Measurements from ENCODE around the gene CCDC124.
"Not testable (repeated sequence)": the region's sequence is repeated elsewhere in the genome, so short reads cannot be mapped to it uniquely, and the experiment has no call there.

CCDC124 gene

DNA sequence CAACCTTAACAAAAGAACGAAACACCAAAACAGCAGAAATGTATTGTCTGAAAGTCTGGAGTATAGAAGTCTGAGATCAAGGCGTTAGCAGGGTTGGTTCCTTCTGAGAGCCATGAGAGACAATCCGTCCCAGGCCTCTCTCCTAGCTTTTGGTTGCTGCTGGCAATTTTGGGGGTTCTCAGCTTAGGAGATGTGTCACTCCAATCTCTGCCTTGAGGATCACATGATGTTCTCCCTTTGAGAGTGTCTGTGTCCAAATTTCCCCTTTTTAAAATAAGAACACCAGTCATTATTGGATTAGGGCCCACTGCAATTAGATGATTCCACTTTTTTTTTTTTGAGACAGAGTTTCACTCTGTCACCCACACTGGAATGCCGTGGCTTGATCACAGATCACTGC is 44.2 kb downstream of the CCDC124 start:
- no peak for DNase-seq
- Histone ChIP-seq H3K27me3 (peaks cover 0 to 30% of the 10 kb centered on the region in 2 donors), H3K4me3 (no peak overlapping the region), H3K9me3 (no peaks in the 10 kb centered on the region), H3K27ac (no peak overlapping the region), H3K4me1 (no peaks in the 10 kb centered on the region), H3K36me3 (no peaks in the 10 kb centered on the region)
- intact Hi-C loops (cut with DNase I; ENCODE audit: low total_unique reads): no loop called here
- TF ChIP-seq, protein P1, sequence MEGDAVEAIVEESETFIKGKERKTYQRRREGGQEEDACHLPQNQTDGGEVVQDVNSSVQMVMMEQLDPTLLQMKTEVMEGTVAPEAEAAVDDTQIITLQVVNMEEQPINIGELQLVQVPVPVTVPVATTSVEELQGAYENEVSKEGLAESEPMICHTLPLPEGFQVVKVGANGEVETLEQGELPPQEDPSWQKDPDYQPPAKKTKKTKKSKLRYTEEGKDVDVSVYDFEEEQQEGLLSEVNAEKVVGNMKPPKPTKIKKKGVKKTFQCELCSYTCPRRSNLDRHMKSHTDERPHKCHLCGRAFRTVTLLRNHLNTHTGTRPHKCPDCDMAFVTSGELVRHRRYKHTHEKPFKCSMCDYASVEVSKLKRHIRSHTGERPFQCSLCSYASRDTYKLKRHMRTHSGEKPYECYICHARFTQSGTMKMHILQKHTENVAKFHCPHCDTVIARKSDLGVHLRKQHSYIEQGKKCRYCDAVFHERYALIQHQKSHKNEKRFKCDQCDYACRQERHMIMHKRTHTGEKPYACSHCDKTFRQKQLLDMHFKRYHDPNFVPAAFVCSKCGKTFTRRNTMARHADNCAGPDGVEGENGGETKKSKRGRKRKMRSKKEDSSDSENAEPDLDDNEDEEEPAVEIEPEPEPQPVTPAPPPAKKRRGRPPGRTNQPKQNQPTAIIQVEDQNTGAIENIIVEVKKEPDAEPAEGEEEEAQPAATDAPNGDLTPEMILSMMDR (IDR thresholded peaks at IDR 0.05): no peak

GRCh38 chr19:17977488-17977887 is 44.7 kb downstream of the CCDC124 start:
- no peak for DNase-seq
- no peak overlapping the region for H3K4me3 ChIP-seq
- intact Hi-C loops (cut with DNase I; ENCODE audit: low total_unique reads): no loop called here

GRCh38 chr19:17981611-17982010 is 48.8 kb downstream of the CCDC124 start:
- Histone ChIP-seq H3K4me3 (no peak overlapping the region), H3K4me1 (no peaks in the 10 kb centered on the region), H3K27me3 (peaks cover 0 to 43% of the 10 kb centered on the region in 2 donors), H3K27ac (no peak overlapping the region), H3K9me3 (no peaks in the 10 kb centered on the region), H3K36me3 (no peaks in the 10 kb centered on the region)
- TF ChIP-seq, protein P1 (IDR thresholded peaks at IDR 0.05): no peak
- DNase-seq: no peak
- intact Hi-C loops (cut with DNase I; ENCODE audit: low total_unique reads): loop anchor here (10.0 kb wide), 1 partner anchor 387 kb away; no protein-coding TSS in a partner anchor

More at GRCh38 chr19:17977488-17977887, 44.7 kb downstream of the CCDC124 start:
- Histone ChIP-seq H3K36me3 (no peaks in the 10 kb centered on the region), H3K4me1 (no peaks in the 10 kb centered on the region), H3K27me3 (peaks cover 0 to 31% of the 10 kb centered on the region in 2 donors), H3K9me3 (no peaks in the 10 kb centered on the region), H3K27ac (no peak overlapping the region)
- TF ChIP-seq, protein P1 (IDR thresholded peaks at IDR 0.05): no peak

DNA sequence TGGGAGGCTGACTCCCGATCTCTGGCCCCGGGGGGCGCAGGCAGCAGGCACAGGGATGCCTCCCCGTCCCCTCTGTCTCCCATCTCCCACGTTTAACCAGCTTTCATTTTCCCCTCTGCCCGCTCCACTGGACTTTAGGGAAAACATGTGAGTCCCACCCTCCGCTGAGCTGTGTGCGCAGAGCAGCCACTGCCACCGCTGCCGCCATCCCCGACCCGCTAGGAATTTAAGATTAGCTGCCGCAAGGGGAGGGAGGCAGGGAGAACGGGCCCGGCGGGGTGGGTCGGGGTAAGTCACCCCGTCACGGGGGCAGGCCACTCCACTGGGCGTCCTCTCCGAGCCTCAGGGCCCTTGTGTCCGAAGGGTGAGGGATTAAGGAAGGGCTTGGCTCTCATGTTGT is 49.6 kb downstream of the CCDC124 start:
- intact Hi-C loops (cut with DNase I; ENCODE audit: low total_unique reads): loop anchor here (10.0 kb wide), 1 partner anchor 388 kb away; no protein-coding TSS in a partner anchor
- H3K36me3 ChIP-seq: no peaks in the 10 kb centered on the region

DNA sequence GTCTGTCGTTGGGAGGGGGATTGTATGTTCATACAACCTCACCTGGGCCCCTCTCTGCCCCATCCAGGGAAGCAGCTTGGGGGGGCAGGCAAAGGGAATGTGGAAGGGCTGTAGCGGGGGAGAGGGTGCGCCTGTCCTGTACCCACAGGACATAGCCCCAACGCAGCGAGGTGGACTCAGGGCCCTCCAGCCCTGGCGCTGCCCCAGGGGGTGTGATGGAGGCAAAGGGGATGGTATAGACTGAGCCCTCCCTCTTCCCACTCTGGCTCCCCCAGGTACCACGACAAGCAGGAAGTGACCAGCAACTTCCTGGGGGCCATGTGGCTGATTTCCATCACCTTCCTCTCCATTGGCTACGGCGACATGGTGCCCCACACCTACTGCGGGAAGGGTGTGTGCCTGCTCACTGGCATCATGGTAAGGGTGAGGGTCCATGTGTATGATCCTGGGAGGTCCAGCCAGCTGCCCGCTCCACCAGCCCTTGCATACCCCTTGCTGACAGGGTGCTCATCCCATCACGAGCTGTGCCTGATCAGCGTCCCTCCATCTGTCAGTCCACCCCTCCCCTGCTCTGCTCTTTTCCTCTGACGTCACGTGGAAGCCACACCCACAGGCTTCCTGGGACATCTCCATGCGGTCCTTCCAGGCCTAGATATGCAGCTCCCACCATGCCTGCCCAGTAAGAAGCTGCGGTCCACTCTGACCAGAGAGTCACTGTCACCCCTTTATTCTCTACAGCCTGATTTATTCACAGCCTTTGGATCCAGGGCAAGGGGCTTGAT is 52.4 kb downstream of the CCDC124 start:
- Histone ChIP-seq H3K4me3 (no peak overlapping the region), H3K27ac (no peak overlapping the region), H3K9me3 (no peaks in the 10 kb centered on the region), H3K36me3 (no peaks in the 10 kb centered on the region), H3K4me1 (no peaks in the 10 kb centered on the region), H3K27me3 (peaks cover 0 to 40% of the 10 kb centered on the region in 2 donors)
- TF ChIP-seq, protein P1 (IDR thresholded peaks at IDR 0.05): no peak
- no peak for DNase-seq
- intact Hi-C loops (cut with DNase I; ENCODE audit: low total_unique reads): loop anchor here (10.0 kb wide), 1 partner anchor 390 kb away; no protein-coding TSS in a partner anchor

More for the DNA sequence above, 49.6 kb downstream of the CCDC124 start:
- no peaks in the 10 kb centered on the region for H3K9me3 ChIP-seq
- peaks cover 0 to 43% of the 10 kb centered on the region in 2 donors for H3K27me3 ChIP-seq
- no peak overlapping the region for H3K27ac ChIP-seq
- DNase-seq: no peak
- no peak overlapping the region for H3K4me3 ChIP-seq
- H3K4me1 ChIP-seq: no peaks in the 10 kb centered on the region
- TF ChIP-seq, protein P1 (IDR thresholded peaks at IDR 0.05): no peak

GRCh38 chr19:17986569-17986968 is 53.8 kb downstream of the CCDC124 start:
- intact Hi-C loops (cut with DNase I; ENCODE audit: low total_unique reads): loop anchor here (10.0 kb wide), 1 partner anchor 392 kb away; no protein-coding TSS in a partner anchor
- H3K4me3 ChIP-seq, H3K36me3 ChIP-seq, DNase-seq, H3K9me3 ChIP-seq, H3K27ac ChIP-seq, H3K4me1 ChIP-seq: not testable (repeated sequence)
- H3K27me3 ChIP-seq: peaks cover 0 to 39% of the 10 kb centered on the region in 2 donors
